HEK293T (cell line): ENCODE measurements around the gene SLC35B4.

ENCODE experiments used
- CTCF ChIA-PET: fragments of 350-600 bp; formaldehyde crosslinking; extraction: SDS; loops from one replicate; lab custom pipeline; 2021; ENCODE audit warnings: antibody characterized with exemption, inconsistent platforms; lab: Yijun Ruan, JAX
- POLR2A ChIA-PET: fragments of 350-600 bp; formaldehyde crosslinking; extraction: SDS; loops from one replicate; lab custom pipeline; 2020; ENCODE audit warnings: antibody characterized with exemption, inconsistent platforms; lab: Yijun Ruan, JAX
- DNase-seq: peaks from one replicate; pipeline ENCODE4 v3.0.0; 2012; ENCODE audit warnings: mixed read lengths; ENCODE audit errors: extremely low spot score
- ARNT ChIP-seq: fragments of 450-650 bp; IDR thresholded peaks from 2 replicates; pipeline ENCODE4 v1.6.1; 2017; ENCODE audit warnings: mild to moderate bottlenecking
- BHLHE40 ChIP-seq: fragments of 450-650 bp; IDR thresholded peaks from 2 replicates; pipeline ENCODE4 v1.6.1; 2016; ENCODE audit warnings: mild to moderate bottlenecking, moderate library complexity, borderline replicate concordance
- CTBP1 ChIP-seq: fragments of 450-650 bp; IDR thresholded peaks from 2 replicates; pipeline ENCODE4 v1.6.1; 2016; ENCODE audit warnings: borderline replicate concordance
- ELF4 ChIP-seq: fragments of 450-650 bp; IDR thresholded peaks from 2 replicates; pipeline ENCODE4 v1.6.1; 2017; ENCODE audit warnings: antibody characterized with exemption
- FOXA1 ChIP-seq: fragments of 450-650 bp; IDR thresholded peaks from 2 replicates; pipeline ENCODE4 v1.6.1; 2016; ENCODE audit warnings: mild to moderate bottlenecking
- FOXK2 ChIP-seq: fragments of 450-650 bp; IDR thresholded peaks from 2 replicates; pipeline ENCODE4 v1.6.1; 2016; ENCODE audit warnings: mild to moderate bottlenecking
- FOXM1 ChIP-seq: fragments of 450-650 bp; IDR thresholded peaks from 2 replicates; pipeline ENCODE4 v1.6.1; 2017; ENCODE audit warnings: mild to moderate bottlenecking, borderline replicate concordance
- HDGF ChIP-seq: fragments of 450-650 bp; IDR thresholded peaks from 2 replicates; pipeline ENCODE4 v1.6.1; 2017; ENCODE audit warnings: antibody characterized with exemption, borderline replicate concordance
- L3MBTL2 ChIP-seq: fragments of 450-650 bp; conservative IDR thresholded peaks from 2 replicates; pipeline ENCODE4 v1.6.1; 2016; ENCODE audit warnings: mild to moderate bottlenecking
- LEF1 ChIP-seq: fragments of 450-650 bp; IDR thresholded peaks from 2 replicates; pipeline ENCODE4 v1.6.1; 2017; ENCODE audit warnings: mild to moderate bottlenecking, borderline replicate concordance
- NFRKB ChIP-seq: fragments of 450-650 bp; IDR thresholded peaks from 2 replicates; pipeline ENCODE4 v1.6.1; 2016; ENCODE audit warnings: mild to moderate bottlenecking, moderate library complexity
- SP1 ChIP-seq: fragments of 450-650 bp; IDR thresholded peaks from 2 replicates; pipeline ENCODE4 v1.6.1; 2017
- SUZ12 ChIP-seq: fragments of 450-650 bp; IDR thresholded peaks from 2 replicates; pipeline ENCODE4 v1.6.1; 2016; ENCODE audit warnings: mild to moderate bottlenecking
- TARDBP ChIP-seq: fragments of 450-650 bp; IDR thresholded peaks from 2 replicates; pipeline ENCODE4 v1.6.1; 2016
- ZNF384 ChIP-seq: fragments of 450-650 bp; IDR thresholded peaks from 2 replicates; pipeline ENCODE4 v1.6.1; 2016
- TF ChIP-seq, protein P1 (sequence below): fragments of 450-650 bp; IDR thresholded peaks from 2 replicates; pipeline ENCODE4 v1.6.1; 2016

Gene SLC35B4

DNA sequence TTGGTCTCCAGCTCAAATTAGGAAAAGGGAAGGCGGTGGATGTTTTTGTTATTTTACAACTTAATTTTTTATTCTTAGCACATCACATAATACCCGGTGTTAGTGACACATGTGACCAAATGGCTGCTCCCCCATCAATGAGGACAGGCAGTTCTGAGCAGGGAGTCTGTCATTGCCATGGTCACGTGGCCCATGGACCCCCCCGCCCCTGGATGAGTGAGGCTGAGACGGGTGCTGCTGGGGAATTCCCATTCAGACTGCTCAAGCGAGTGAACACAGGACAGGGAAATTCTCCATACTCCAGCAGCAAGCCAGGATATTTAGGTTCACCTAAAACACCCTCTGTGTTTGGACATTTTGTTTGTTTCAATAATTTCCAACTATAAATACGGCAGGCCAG is 34.7 kb upstream of the SLC35B4 start:
- ChIA-PET CTCF (interaction anchor here (0.6 kb wide), 1 partner anchor 637 kb away, joined by 4 read pairs; no protein-coding TSS in a partner anchor), POLR2A (no interaction called here)
- DNase-seq: no peak
- no peak for TF ChIP-seq BHLHE40
- TF ChIP-seq FOXA1: no peak
- TF ChIP-seq, protein P1, sequence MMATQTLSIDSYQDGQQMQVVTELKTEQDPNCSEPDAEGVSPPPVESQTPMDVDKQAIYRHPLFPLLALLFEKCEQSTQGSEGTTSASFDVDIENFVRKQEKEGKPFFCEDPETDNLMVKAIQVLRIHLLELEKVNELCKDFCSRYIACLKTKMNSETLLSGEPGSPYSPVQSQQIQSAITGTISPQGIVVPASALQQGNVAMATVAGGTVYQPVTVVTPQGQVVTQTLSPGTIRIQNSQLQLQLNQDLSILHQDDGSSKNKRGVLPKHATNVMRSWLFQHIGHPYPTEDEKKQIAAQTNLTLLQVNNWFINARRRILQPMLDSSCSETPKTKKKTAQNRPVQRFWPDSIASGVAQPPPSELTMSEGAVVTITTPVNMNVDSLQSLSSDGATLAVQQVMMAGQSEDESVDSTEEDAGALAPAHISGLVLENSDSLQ: no peak
- no peak for TF ChIP-seq L3MBTL2
- TF ChIP-seq TARDBP: no peak
- no peak for TF ChIP-seq NFRKB
- TF ChIP-seq LEF1: no peak
- TF ChIP-seq FOXK2: no peak
- no peak for TF ChIP-seq SUZ12
- TF ChIP-seq CTBP1: no peak
- no peak for TF ChIP-seq HDGF
- no peak for TF ChIP-seq FOXM1
- TF ChIP-seq ZNF384: no peak
- TF ChIP-seq ELF4: no peak
- no peak for TF ChIP-seq SP1

DNA sequence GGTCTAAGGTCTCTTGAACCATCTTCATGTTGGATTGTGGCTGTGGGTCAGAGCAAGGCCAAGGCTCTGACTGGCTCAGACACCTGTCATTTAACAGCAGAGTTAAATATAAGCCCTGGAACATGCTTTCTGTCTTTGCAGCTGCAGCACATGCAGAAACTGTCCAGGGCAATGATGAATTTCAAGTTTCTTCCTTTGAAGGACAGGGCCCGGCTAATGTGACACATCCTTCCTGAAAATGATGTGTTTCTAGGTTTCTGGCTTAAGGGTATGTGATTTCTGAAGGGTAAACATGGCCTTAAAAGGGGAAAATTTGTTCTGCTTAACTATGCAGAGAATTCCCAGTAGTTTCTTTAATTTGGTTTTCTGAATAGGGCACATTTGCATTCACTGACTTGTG is 34.0 kb upstream of the SLC35B4 start:
- POLR2A ChIA-PET: no interaction called here
- CTCF ChIA-PET: no interaction called here
- TF ChIP-seq SUZ12 (no peak), FOXA1 (no peak)
- TF ChIP-seq, protein P1: no peak
- DNase-seq: no peak

DNA sequence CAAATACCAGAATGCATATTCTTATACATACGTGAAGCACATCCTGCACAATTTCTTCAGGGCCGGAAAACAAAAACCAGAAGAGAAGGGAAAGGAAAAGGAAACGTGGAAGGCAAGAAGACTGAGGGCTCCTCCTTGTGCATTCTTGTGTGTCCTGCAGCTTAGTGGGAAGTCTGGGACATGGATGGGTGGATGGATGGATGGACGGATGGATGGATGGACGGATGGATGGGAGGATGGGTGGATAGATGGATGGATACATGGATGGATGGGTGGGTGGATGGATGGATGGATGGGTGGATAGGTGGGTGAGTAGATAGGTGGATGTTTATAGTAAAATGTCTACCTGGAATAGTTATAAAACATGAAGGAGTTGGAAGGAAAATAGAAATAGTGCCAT is 30.8 kb upstream of the SLC35B4 start:
- POLR2A ChIA-PET: interaction anchor here (0.9 kb wide), 1 partner anchor 31 kb away, joined by 3 read pairs; the partner anchor contains the start of gene SLC35B4
- CTCF ChIA-PET: no interaction called here
- TF ChIP-seq ELF4 (no peak), ZNF384 (no peak), HDGF (no peak), FOXM1 (no peak)
- TF ChIP-seq, protein P1: no peak
- no peak for DNase-seq

DNA sequence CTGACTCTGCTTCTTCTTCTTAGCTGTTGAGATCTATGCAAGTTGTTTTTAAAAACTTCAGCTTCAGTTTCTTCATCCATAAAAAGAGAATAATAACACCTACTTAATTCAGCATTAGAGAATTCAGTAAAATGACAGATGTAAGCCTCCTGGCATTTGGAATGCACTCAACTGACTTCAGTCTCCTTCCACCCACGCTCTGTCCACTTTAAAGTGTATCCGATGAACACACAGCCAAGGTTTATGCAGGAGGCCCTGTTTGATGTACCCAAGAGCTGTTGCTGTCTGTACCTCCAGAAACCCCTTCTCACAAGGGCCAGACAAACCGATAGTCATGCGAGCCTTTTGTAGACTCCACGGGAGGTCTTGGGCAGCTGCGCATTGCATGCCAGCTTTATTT is 27.1 kb upstream of the SLC35B4 start:
- POLR2A ChIA-PET: interaction anchor here (0.7 kb wide), 1 partner anchor 176 kb away, joined by 4 read pairs; no protein-coding TSS in a partner anchor
- no peak for DNase-seq
- TF ChIP-seq BHLHE40: no peak
- TF ChIP-seq FOXK2: no peak
- TF ChIP-seq ZNF384: no peak
- TF ChIP-seq NFRKB: no peak
- no peak for TF ChIP-seq ELF4
- TF ChIP-seq, protein P1: no peak
- TF ChIP-seq HDGF: no peak
- TF ChIP-seq FOXA1: no peak
- no peak for TF ChIP-seq SUZ12
- no peak for TF ChIP-seq L3MBTL2
- no peak for TF ChIP-seq ARNT
- no peak for TF ChIP-seq SP1
- TF ChIP-seq LEF1: no peak
- no peak for TF ChIP-seq CTBP1
- CTCF ChIA-PET: no interaction called here

DNA sequence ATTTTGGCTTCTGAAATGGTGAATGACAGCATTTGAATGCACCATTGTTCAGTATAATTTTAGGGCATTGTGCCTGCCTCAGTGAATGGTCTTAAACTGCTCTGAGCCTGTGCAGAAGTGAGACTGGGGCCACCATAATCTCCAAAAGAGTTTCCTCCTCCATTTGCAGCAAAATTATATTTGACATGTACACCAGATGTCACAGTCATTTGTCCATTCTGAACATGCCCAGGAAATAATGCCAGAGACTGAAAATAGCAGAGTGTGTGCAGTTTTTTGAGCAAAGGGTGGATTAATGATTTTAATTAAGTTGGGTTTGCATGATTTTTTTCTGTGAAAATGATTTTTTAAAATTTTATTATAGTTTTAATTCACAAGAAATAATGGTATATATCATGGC is 26.4 kb upstream of the SLC35B4 start:
- TF ChIP-seq, protein P1: no peak
- CTCF ChIA-PET: no interaction called here
- DNase-seq: no peak

DNA sequence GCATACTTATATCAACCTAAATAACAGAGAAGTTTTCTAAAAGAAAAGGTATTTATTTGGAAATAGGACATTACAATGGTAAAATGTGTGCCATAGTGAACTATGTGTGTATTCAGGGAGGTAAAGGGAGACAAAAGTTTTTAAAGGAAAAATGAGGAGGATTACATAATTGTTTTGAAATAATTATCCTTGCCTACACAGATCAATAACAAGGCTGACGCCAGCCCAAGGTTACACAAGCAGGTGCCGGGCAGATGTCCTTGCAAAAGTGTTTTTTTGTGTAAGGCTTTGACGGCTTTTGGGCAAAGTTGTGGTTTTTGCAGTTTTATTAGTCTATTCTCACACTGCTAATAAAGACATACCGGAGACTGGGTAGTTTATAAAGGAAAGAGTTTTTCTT is 22.7 kb upstream of the SLC35B4 start:
- ChIA-PET CTCF (no interaction called here), POLR2A (no interaction called here)
- no peak for TF ChIP-seq ARNT
- no peak for TF ChIP-seq SUZ12
- no peak for TF ChIP-seq LEF1
- TF ChIP-seq L3MBTL2: no peak
- TF ChIP-seq SP1: no peak
- no peak for TF ChIP-seq BHLHE40
- no peak for DNase-seq

More for the DNA sequence above, 26.4 kb upstream of the SLC35B4 start:
- POLR2A ChIA-PET: no interaction called here

DNA sequence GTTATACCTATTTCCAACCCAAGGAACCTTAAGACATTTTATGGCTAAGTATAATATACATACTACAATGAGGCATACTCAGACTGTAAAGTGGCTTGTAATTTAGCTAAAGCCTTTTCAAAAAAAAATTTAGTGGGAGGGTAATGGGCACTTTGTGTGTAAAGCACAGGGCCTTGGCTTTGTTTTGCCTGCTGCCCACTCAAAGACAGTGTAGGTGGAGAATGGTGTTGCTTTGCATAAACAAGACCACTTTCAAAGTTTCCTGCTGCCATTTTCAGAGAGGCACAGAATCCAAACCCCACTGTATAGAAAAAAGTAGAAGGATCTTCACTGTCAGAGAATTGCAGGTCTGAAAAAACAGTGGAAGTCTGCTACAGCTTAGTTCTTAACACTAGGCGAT is 21.2 kb upstream of the SLC35B4 start:
- POLR2A ChIA-PET: interaction anchor here (1.3 kb wide), 1 partner anchor 21 kb away, joined by 3 read pairs; the partner anchor contains the start of gene SLC35B4
- TF ChIP-seq L3MBTL2 (no peak), SP1 (no peak), FOXK2 (no peak), ELF4 (no peak), FOXM1 (no peak), ARNT (no peak), TARDBP (no peak), CTBP1 (no peak), SUZ12 (no peak), NFRKB (no peak), LEF1 (no peak), HDGF (no peak), FOXA1 (no peak)
- CTCF ChIA-PET: interaction anchor here (0.9 to 2.0 kb wide), 2 partner anchors 9 to 83 kb away, joined by 4 to 5 read pairs; no protein-coding TSS in a partner anchor
- no peak for DNase-seq
